Hepatocyte (in vitro differentiated cells): Measurements from ENCODE around the gene EGR1. TPM values are rescaled to one million over a fixed set of nuclear protein-coding genes. Genes with fewer than 3 reads are reported as not detected.

ENCODE experiments used
- DNase-seq: peaks from one replicate; pipeline ENCODE4 v3.0.0-alpha.2; 2016; ENCODE audit warnings: low spot score
- H2AFZ ChIP-seq: fragments of 200-600 bp; sonication (generic); 2 replicates; pipeline ENCODE4 v1.6.0; 2016; ENCODE audit warnings: antibody characterized with exemption, mild to moderate bottlenecking
- H3K27ac ChIP-seq: fragments of 200-600 bp; sonication (generic); 2 replicates; pipeline ENCODE4 v1.5.1; 2016; ENCODE audit warnings: mild to moderate bottlenecking
- H3K27me3 ChIP-seq: fragments of 200-600 bp; sonication (generic); 2 replicates; pipeline ENCODE4 v1.6.1; 2016
- H3K36me3 ChIP-seq: fragments of 200-600 bp; sonication (generic); replicated peaks from 2 replicates; pipeline ENCODE4 v1.5.1; 2016; ENCODE audit warnings: low read depth; ENCODE audit not compliant: insufficient read depth
- H3K4me1 ChIP-seq: fragments of 200-600 bp; sonication (generic); 2 replicates; pipeline ENCODE4 v1.5.1; 2016; ENCODE audit warnings: mild to moderate bottlenecking, moderate library complexity; ENCODE audit not compliant: insufficient read depth
- H3K4me2 ChIP-seq: fragments of 200-600 bp; sonication (generic); 2 replicates; pipeline ENCODE4 v1.6.0; 2016
- H3K4me3 ChIP-seq: fragments of 200-600 bp; sonication (generic); 2 replicates; pipeline ENCODE4 v1.5.1; 2016; ENCODE audit warnings: mild to moderate bottlenecking
- H3K79me2 ChIP-seq: fragments of 200-600 bp; sonication (generic); 2 replicates; pipeline ENCODE4 v1.6.0; 2017; ENCODE audit warnings: mild to moderate bottlenecking
- H3K9me2 ChIP-seq: fragments of 200-600 bp; sonication (generic); replicated peaks from 2 replicates; pipeline ENCODE4 v1.6.0; 2017; ENCODE audit warnings: mild to moderate bottlenecking; ENCODE audit not compliant: insufficient read depth
- H3K9me3 ChIP-seq: fragments of 200-600 bp; sonication (generic); 2 replicates; pipeline ENCODE4 v1.5.1; 2016; ENCODE audit warnings: low read depth, mild to moderate bottlenecking
- H4K20me1 ChIP-seq: fragments of 200-600 bp; sonication (generic); 2 replicates; pipeline ENCODE4 v1.6.0; 2016; ENCODE audit warnings: mild to moderate bottlenecking; ENCODE audit not compliant: insufficient read depth, poor library complexity, severe bottlenecking
- EZH2 ChIP-seq: fragments of 200-600 bp; sonication (generic); IDR thresholded peaks from 2 replicates; pipeline ENCODE4 v1.6.1; 2016; ENCODE audit warnings: antibody characterized with exemption, mild to moderate bottlenecking, borderline replicate concordance
- EZH2phosphoT487 ChIP-seq: fragments of 200-600 bp; sonication (generic); IDR thresholded peaks from one replicate; pipeline ENCODE4 v1.6.1; 2018; ENCODE audit warnings: antibody characterized with exemption, mild to moderate bottlenecking, low read depth, moderate library complexity; ENCODE audit not compliant: unreplicated experiment, severe bottlenecking
- WGBS: methylation state at CpG from one replicate; pipeline ENCODE4 v1.1.6; 2016; ENCODE audit warnings: low lambda C conversion rate; ENCODE audit errors: missing lambda C conversion rate; 5-methylcytosine and 5-hydroxymethylcytosine counted together
- polyA plus RNA-seq: library from polyadenylated mRNA; unstranded; fragments of >200 nt; fragmentation: Nextera tagmentation; extraction: Ambion mirVana; gene quantifications from 2 replicates; pipeline ENCODE4 v1.2.1, GENCODE V29; 2016
- small RNA-seq: library from RNA; depleted of rRNA; stranded (forward); fragments of <200 nt; gene quantifications from one replicate; pipeline ENCODE3, GENCODE V24; 2014
- total RNA-seq: library from RNA; depleted of rRNA; stranded (reverse); fragments of >200 nt; gene quantifications from 2 replicates; pipeline ENCODE4 v1.2.3, GENCODE V29; 2014
- TF ChIP-seq, protein P1 (sequence below): fragments of 200-600 bp; sonication (generic); IDR thresholded peaks from 2 replicates; pipeline ENCODE4 v1.5.1; 2016; ENCODE audit warnings: antibody characterized with exemption, mild to moderate bottlenecking; ENCODE audit not compliant: poor library complexity

EGR1 gene
- total and polyA plus RNA-seq, 2 experiments from 2014 or later = 95.4 to 336 TPM

DNA sequence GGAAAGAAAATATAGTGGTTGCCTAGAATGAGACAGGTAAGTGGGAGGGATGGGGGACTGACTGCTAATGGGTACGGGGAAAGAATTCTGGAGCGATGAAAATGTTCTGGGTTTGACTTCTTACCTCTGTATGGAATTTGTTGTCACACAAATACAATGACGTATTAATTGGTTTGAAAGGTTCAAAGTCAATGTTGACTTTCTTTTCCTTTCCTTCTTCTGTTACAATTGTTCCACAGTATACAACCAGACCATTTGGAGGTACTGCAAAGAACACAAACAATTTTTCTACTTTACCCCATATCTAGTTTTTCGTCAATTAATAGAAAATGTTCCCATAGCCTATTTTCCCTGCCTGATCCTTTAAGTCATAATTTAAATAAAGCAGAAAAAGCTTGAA is 52.2 kb downstream of the EGR1 start:
- Histone ChIP-seq H4K20me1 (peaks cover 23% of the 10 kb centered on the region), H3K79me2 (peaks cover 53% of the 10 kb centered on the region), H3K27me3 (no peaks in the 10 kb centered on the region), H2AFZ (no peak overlapping the region), H3K4me2 (no peak overlapping the region), H3K9me2 (no peaks in the 10 kb centered on the region), H3K36me3 (peaks cover 5% of the 10 kb centered on the region), H3K9me3 (no peaks in the 10 kb centered on the region), H3K27ac (no peak overlapping the region), H3K4me3 (no peak overlapping the region), H3K4me1 (no peaks in the 10 kb centered on the region)
- TF ChIP-seq, protein P1, sequence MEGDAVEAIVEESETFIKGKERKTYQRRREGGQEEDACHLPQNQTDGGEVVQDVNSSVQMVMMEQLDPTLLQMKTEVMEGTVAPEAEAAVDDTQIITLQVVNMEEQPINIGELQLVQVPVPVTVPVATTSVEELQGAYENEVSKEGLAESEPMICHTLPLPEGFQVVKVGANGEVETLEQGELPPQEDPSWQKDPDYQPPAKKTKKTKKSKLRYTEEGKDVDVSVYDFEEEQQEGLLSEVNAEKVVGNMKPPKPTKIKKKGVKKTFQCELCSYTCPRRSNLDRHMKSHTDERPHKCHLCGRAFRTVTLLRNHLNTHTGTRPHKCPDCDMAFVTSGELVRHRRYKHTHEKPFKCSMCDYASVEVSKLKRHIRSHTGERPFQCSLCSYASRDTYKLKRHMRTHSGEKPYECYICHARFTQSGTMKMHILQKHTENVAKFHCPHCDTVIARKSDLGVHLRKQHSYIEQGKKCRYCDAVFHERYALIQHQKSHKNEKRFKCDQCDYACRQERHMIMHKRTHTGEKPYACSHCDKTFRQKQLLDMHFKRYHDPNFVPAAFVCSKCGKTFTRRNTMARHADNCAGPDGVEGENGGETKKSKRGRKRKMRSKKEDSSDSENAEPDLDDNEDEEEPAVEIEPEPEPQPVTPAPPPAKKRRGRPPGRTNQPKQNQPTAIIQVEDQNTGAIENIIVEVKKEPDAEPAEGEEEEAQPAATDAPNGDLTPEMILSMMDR = no peak
- no peak for TF ChIP-seq EZH2
- TF ChIP-seq EZH2phosphoT487 = no peak
- DNase-seq = no peak
- 94% methylated on average over 4 of the region's 4 CpGs for WGBS

Small RNA genes lying within 50 kb of the gene (small RNA-seq; reads per million reads assigned to genes)
- gene AC113403.1 = not detected

Other genes starting within 250 kb of the EGR1 start
- 1.6 and 2.2 TPM in 2 replicates for gene GFRA3, start 190.9 kb upstream of the EGR1 start, total RNA-seq
- gene GFRA3, start 190.9 kb upstream of the EGR1 start, polyA plus RNA-seq = 3.2 and 4.2 TPM in 2 replicates
- 2.3 and 3.7 TPM in 2 replicates for gene CDC25C, start 133.7 kb upstream of the EGR1 start, total RNA-seq
- gene CDC25C, start 133.7 kb upstream of the EGR1 start, polyA plus RNA-seq = 1.6 and 3.1 TPM in 2 replicates
- gene FAM53C, start 127.2 kb upstream of the EGR1 start, total RNA-seq = 33.6 and 33.7 TPM in 2 replicates
- gene FAM53C, start 127.2 kb upstream of the EGR1 start, polyA plus RNA-seq = 27.4 and 31.0 TPM in 2 replicates
- 56.6 and 67.8 TPM in 2 replicates for gene KDM3B, start 112.8 kb upstream of the EGR1 start, total RNA-seq
- gene KDM3B, start 112.8 kb upstream of the EGR1 start, polyA plus RNA-seq = 19.0 and 22.1 TPM in 2 replicates
- 0.67 and 3.2 TPM in 2 replicates for gene REEP2, start 26.4 kb upstream of the EGR1 start, total RNA-seq
- 0.66 and 1.9 TPM in 2 replicates for gene REEP2, start 26.4 kb upstream of the EGR1 start, polyA plus RNA-seq
- 90.5 and 93.3 TPM in 2 replicates for gene ETF1, start 77.8 kb downstream of the EGR1 start, total RNA-seq
- 35.3 and 42.6 TPM in 2 replicates for gene ETF1, start 77.8 kb downstream of the EGR1 start, polyA plus RNA-seq
- 383 and 429 TPM in 2 replicates for gene HSPA9, start 109.9 kb downstream of the EGR1 start, total RNA-seq
- 211 and 212 TPM in 2 replicates for gene HSPA9, start 109.9 kb downstream of the EGR1 start, polyA plus RNA-seq